ENCODE measurements around the gene ZNF691.

Gene ZNF691

GRCh38 chr1:42880384-42880783 lies 34.0 kb downstream of the ZNF691 start:
- ChIA-PET POLR2A (interaction anchor here (1.2 kb wide), 1 partner anchor 34 kb away, joined by 3 read pairs; the partner anchor contains the start of gene ZNF691), CTCF (interaction anchor here (0.6 kb wide), 1 partner anchor 116 kb away, joined by 3 read pairs; no protein-coding TSS in a partner anchor)
- no peak for DNase-seq (ENCODE audit: extremely low spot score)
- TF ChIP-seq NFRKB (IDR thresholded peaks at IDR 0.05) = no peak
- TF ChIP-seq ZNF384 (IDR thresholded peaks at IDR 0.05) = no peak
- no peak for TF ChIP-seq HDGF (IDR thresholded peaks at IDR 0.05; ENCODE audit: borderline replicate concordance)
- no peak for TF ChIP-seq L3MBTL2 (conservative IDR thresholded peaks at IDR 0.05)
- TF ChIP-seq FOXM1 (IDR thresholded peaks at IDR 0.05; ENCODE audit: borderline replicate concordance) = no peak

GRCh38 chr1:42886046-42886739 lies 39.8 kb downstream of the ZNF691 start:
- TF ChIP-seq TARDBP (IDR thresholded peaks at IDR 0.05) (no peak), FOXK2 (IDR thresholded peaks at IDR 0.05) (no peak), ZNF384 (IDR thresholded peaks at IDR 0.05) (no peak), ELF4 (IDR thresholded peaks at IDR 0.05) (no peak), CTBP1 (IDR thresholded peaks at IDR 0.05; ENCODE audit: borderline replicate concordance) (no peak), PKNOX1 (IDR thresholded peaks at IDR 0.05) (no peak), SP1 (IDR thresholded peaks at IDR 0.05) (no peak), ARNT (IDR thresholded peaks at IDR 0.05) (no peak), FOXA1 (IDR thresholded peaks at IDR 0.05) (no peak), FOXM1 (IDR thresholded peaks at IDR 0.05; ENCODE audit: borderline replicate concordance) (no peak)
- DNase-seq (ENCODE audit: extremely low spot score) = no peak
- ChIA-PET POLR2A (interaction anchor here (0.6 kb wide), 1 partner anchor 18 kb away, joined by 3 read pairs; no protein-coding TSS in a partner anchor), CTCF (no interaction called here)

GRCh38 chr1:42886800-42887199 lies 40.4 kb downstream of the ZNF691 start:
- CTCF ChIA-PET = no interaction called here
- no peak for TF ChIP-seq L3MBTL2 (conservative IDR thresholded peaks at IDR 0.05)
- no peak for TF ChIP-seq NFRKB (IDR thresholded peaks at IDR 0.05)
- no peak for TF ChIP-seq LEF1 (IDR thresholded peaks at IDR 0.05; ENCODE audit: borderline replicate concordance)
- TF ChIP-seq SP1 (IDR thresholded peaks at IDR 0.05) = no peak
- no peak for TF ChIP-seq BHLHE40 (IDR thresholded peaks at IDR 0.05; ENCODE audit: borderline replicate concordance)
- no peak for TF ChIP-seq TARDBP (IDR thresholded peaks at IDR 0.05)
- TF ChIP-seq FOXM1 (IDR thresholded peaks at IDR 0.05; ENCODE audit: borderline replicate concordance) = no peak
- no peak for TF ChIP-seq ZNF384 (IDR thresholded peaks at IDR 0.05)
- no peak for TF ChIP-seq HDGF (IDR thresholded peaks at IDR 0.05; ENCODE audit: borderline replicate concordance)
- TF ChIP-seq PKNOX1 (IDR thresholded peaks at IDR 0.05) = no peak
- no peak for TF ChIP-seq SUZ12 (IDR thresholded peaks at IDR 0.05)
- TF ChIP-seq ELF4 (IDR thresholded peaks at IDR 0.05) = no peak
- TF ChIP-seq FOXA1 (IDR thresholded peaks at IDR 0.05) = no peak
- no peak for TF ChIP-seq ARNT (IDR thresholded peaks at IDR 0.05)
- no peak for TF ChIP-seq FOXK2 (IDR thresholded peaks at IDR 0.05)
- no peak for TF ChIP-seq CTBP1 (IDR thresholded peaks at IDR 0.05; ENCODE audit: borderline replicate concordance)
- POLR2A ChIA-PET = no interaction called here
- DNase-seq (ENCODE audit: extremely low spot score) = no peak

GRCh38 chr1:42887366-42887765 lies 41.0 kb downstream of the ZNF691 start:
- TF ChIP-seq CTBP1 (IDR thresholded peaks at IDR 0.05; ENCODE audit: borderline replicate concordance) (no peak), BHLHE40 (IDR thresholded peaks at IDR 0.05; ENCODE audit: borderline replicate concordance) (no peak), SUZ12 (IDR thresholded peaks at IDR 0.05) (no peak), LEF1 (IDR thresholded peaks at IDR 0.05; ENCODE audit: borderline replicate concordance) (no peak), FOXA1 (IDR thresholded peaks at IDR 0.05) (no peak), FOXK2 (IDR thresholded peaks at IDR 0.05) (no peak)
- ChIA-PET CTCF (no interaction called here), POLR2A (no interaction called here)
- no peak for DNase-seq (ENCODE audit: extremely low spot score)

- DNase-seq (ENCODE audit: extremely low spot score) = no peak
- ChIA-PET CTCF (no interaction called here), POLR2A (no interaction called here)
- TF ChIP-seq FOXK2 (IDR thresholded peaks at IDR 0.05) (no peak), PKNOX1 (IDR thresholded peaks at IDR 0.05) (no peak), SP1 (IDR thresholded peaks at IDR 0.05) (no peak), ZNF384 (IDR thresholded peaks at IDR 0.05) (no peak), CTBP1 (IDR thresholded peaks at IDR 0.05; ENCODE audit: borderline replicate concordance) (no peak), TARDBP (IDR thresholded peaks at IDR 0.05) (no peak), NFRKB (IDR thresholded peaks at IDR 0.05) (no peak), BHLHE40 (IDR thresholded peaks at IDR 0.05; ENCODE audit: borderline replicate concordance) (no peak), ARNT (IDR thresholded peaks at IDR 0.05) (no peak), LEF1 (IDR thresholded peaks at IDR 0.05; ENCODE audit: borderline replicate concordance) (no peak), HDGF (IDR thresholded peaks at IDR 0.05; ENCODE audit: borderline replicate concordance) (no peak)
Observed at GRCh38 chr1:42888013-42888633, 41.7 kb downstream of the ZNF691 start.

- POLR2A ChIA-PET = no interaction called here
Observed at GRCh38 chr1:42889264-42889663, 42.9 kb downstream of the ZNF691 start.

More at GRCh38 chr1:42889264-42889663, 42.9 kb downstream of the ZNF691 start:
- no peak for DNase-seq (ENCODE audit: extremely low spot score)
- no peak for TF ChIP-seq BHLHE40 (IDR thresholded peaks at IDR 0.05; ENCODE audit: borderline replicate concordance)
- TF ChIP-seq FOXK2 (IDR thresholded peaks at IDR 0.05) = no peak
- no peak for TF ChIP-seq SP1 (IDR thresholded peaks at IDR 0.05)
- TF ChIP-seq ZNF384 (IDR thresholded peaks at IDR 0.05) = no peak
- no peak for TF ChIP-seq FOXA1 (IDR thresholded peaks at IDR 0.05)
- CTCF ChIA-PET = no interaction called here
